Measurements from ENCODE around the gene LENG9.

Gene LENG9

DNA sequence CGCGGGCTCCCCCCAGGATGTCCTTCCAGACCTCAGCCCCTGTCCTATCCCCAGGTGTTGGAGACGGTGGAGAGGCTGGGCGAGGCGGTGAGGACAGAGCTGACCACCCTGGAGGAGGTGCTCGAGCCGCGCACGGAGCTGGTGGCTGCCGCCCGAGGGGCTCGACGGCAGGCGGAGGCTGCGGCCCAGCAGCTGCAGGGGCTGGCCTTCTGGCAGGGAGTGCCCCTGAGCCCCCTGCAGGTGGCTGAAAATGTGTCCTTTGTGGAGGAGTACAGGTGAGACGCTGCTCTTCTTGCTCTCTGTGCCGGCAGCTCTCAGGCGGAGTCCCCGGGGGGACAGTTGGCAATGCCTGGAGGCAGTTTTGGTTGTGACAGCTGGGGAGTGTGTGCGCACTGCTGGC lies 41.4 kb downstream of the LENG9 start:
- TF ChIP-seq NFIC (IDR thresholded peaks at IDR 0.05) (no peak), CEBPB (IDR thresholded peaks at IDR 0.05) (no peak), FOXM1 (IDR thresholded peaks at IDR 0.05; ENCODE audit: borderline replicate concordance, low read depth) (no peak), YY1 (IDR thresholded peaks at IDR 0.05; ENCODE audit: low read depth) (no peak), TCF12 (IDR thresholded peaks at IDR 0.05; ENCODE audit: low read depth) (no peak), TEAD4 (IDR thresholded peaks at IDR 0.05) (no peak), RAD21 (IDR thresholded peaks at IDR 0.05; ENCODE audit: low read depth) (no peak), EGR1 (IDR thresholded peaks at IDR 0.05) (no peak), ZBTB7A (IDR thresholded peaks at IDR 0.05; ENCODE audit: low read depth) (no peak), EP300 (IDR thresholded peaks at IDR 0.05; ENCODE audit: borderline replicate concordance) (no peak), TAF1 (IDR thresholded peaks at IDR 0.05; ENCODE audit: low read depth) (no peak), CREB1 (IDR thresholded peaks at IDR 0.05; ENCODE audit: low read depth) (no peak)
- TF ChIP-seq, protein P1, sequence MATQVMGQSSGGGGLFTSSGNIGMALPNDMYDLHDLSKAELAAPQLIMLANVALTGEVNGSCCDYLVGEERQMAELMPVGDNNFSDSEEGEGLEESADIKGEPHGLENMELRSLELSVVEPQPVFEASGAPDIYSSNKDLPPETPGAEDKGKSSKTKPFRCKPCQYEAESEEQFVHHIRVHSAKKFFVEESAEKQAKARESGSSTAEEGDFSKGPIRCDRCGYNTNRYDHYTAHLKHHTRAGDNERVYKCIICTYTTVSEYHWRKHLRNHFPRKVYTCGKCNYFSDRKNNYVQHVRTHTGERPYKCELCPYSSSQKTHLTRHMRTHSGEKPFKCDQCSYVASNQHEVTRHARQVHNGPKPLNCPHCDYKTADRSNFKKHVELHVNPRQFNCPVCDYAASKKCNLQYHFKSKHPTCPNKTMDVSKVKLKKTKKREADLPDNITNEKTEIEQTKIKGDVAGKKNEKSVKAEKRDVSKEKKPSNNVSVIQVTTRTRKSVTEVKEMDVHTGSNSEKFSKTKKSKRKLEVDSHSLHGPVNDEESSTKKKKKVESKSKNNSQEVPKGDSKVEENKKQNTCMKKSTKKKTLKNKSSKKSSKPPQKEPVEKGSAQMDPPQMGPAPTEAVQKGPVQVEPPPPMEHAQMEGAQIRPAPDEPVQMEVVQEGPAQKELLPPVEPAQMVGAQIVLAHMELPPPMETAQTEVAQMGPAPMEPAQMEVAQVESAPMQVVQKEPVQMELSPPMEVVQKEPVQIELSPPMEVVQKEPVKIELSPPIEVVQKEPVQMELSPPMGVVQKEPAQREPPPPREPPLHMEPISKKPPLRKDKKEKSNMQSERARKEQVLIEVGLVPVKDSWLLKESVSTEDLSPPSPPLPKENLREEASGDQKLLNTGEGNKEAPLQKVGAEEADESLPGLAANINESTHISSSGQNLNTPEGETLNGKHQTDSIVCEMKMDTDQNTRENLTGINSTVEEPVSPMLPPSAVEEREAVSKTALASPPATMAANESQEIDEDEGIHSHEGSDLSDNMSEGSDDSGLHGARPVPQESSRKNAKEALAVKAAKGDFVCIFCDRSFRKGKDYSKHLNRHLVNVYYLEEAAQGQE (IDR thresholded peaks at IDR 0.05; ENCODE audit: low read depth), result no peak
- TF ChIP-seq, protein P2, sequence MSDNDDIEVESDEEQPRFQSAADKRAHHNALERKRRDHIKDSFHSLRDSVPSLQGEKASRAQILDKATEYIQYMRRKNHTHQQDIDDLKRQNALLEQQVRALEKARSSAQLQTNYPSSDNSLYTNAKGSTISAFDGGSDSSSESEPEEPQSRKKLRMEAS (IDR thresholded peaks at IDR 0.05), result no peak
- TF ChIP-seq, protein P3, sequence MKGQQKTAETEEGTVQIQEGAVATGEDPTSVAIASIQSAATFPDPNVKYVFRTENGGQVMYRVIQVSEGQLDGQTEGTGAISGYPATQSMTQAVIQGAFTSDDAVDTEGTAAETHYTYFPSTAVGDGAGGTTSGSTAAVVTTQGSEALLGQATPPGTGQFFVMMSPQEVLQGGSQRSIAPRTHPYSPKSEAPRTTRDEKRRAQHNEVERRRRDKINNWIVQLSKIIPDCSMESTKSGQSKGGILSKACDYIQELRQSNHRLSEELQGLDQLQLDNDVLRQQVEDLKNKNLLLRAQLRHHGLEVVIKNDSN (IDR thresholded peaks at IDR 0.05), result no peak

DNA sequence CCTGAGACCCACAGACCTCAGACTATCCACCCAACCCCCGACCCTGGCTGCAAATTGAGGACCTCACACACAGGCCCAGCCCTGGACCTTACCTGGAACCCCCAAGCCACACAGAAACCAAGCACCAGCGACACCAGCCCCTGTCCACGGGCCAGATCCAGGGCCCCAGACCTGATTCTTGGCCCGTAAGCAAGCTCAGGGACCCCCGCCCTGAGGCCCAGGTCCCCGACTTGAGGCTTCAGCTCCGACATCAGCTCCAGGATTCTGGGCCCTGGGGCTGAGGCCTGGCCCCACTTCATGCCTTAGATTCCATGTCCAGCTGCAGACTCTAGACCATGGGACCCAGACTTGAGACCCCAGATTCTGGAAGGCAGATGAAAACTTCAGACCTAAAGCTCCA lies 42.1 kb downstream of the LENG9 start:
- TF ChIP-seq TCF12 (IDR thresholded peaks at IDR 0.05; ENCODE audit: low read depth) (no peak), NFIC (IDR thresholded peaks at IDR 0.05) (no peak), FOXM1 (IDR thresholded peaks at IDR 0.05; ENCODE audit: borderline replicate concordance, low read depth) (no peak), TAF1 (IDR thresholded peaks at IDR 0.05; ENCODE audit: low read depth) (no peak), EP300 (IDR thresholded peaks at IDR 0.05; ENCODE audit: borderline replicate concordance) (no peak), EGR1 (IDR thresholded peaks at IDR 0.05) (no peak), RAD21 (IDR thresholded peaks at IDR 0.05; ENCODE audit: low read depth) (no peak)
- TF ChIP-seq, protein P1 (IDR thresholded peaks at IDR 0.05; ENCODE audit: low read depth), result no peak
- TF ChIP-seq, protein P2 (IDR thresholded peaks at IDR 0.05), result no peak
- TF ChIP-seq, protein P3 (IDR thresholded peaks at IDR 0.05), result no peak

DNA sequence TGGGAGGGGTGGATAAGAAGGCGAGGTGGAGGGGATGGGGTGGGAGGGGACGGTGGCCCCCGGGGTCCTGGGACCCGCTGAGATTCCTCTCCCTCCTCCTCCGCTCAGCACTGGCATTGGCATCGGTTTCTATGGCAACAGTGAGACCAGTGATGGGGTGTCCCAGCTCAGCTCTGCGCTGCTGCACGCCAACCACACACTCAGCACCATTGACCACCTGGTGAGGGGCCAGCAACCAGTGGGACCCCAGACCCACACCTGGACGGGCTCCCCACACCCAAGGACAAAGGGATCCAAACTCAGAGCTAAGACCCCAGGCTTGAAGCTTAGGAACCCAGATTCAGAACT lies 42.4 kb downstream of the LENG9 start:
- no peak for TF ChIP-seq TEAD4 (IDR thresholded peaks at IDR 0.05)
- TF ChIP-seq EP300 (IDR thresholded peaks at IDR 0.05; ENCODE audit: borderline replicate concordance), result no peak
- no peak for TF ChIP-seq ZBTB7A (IDR thresholded peaks at IDR 0.05; ENCODE audit: low read depth)
- TF ChIP-seq, protein P3 (IDR thresholded peaks at IDR 0.05), result no peak
- TF ChIP-seq CREB1 (IDR thresholded peaks at IDR 0.05; ENCODE audit: low read depth), result no peak
- TF ChIP-seq RAD21 (IDR thresholded peaks at IDR 0.05; ENCODE audit: low read depth), result no peak
- TF ChIP-seq, protein P2 (IDR thresholded peaks at IDR 0.05), result no peak
- no peak for TF ChIP-seq EGR1 (IDR thresholded peaks at IDR 0.05)
- TF ChIP-seq, protein P1 (IDR thresholded peaks at IDR 0.05; ENCODE audit: low read depth), result no peak
- no peak for TF ChIP-seq YY1 (IDR thresholded peaks at IDR 0.05; ENCODE audit: low read depth)
- TF ChIP-seq TCF12 (IDR thresholded peaks at IDR 0.05; ENCODE audit: low read depth), result no peak

Measured in Ishikawa (cell line).